Gastrocnemius medialis (tissue), 4 donors: ENCODE results near the gene PHLDA2.

Experiments
- POLR2A ChIP-seq, 2 donors: fragments of 450-650 bp; IDR thresholded peaks; one replicate each; pipeline ENCODE4 v1.6.1; 2017; ENCODE audit warnings: antibody characterized with exemption in 2 of 2, mild to moderate bottlenecking in 2 of 2, moderate library complexity in 2 of 2
- TF ChIP-seq, protein P1 (sequence below), 5 experiments: fragments of 450-650 bp in 3 of 5; fragments of 200-600 bp in 2 of 5; sonication (generic) in 2 of 5; IDR thresholded peaks in 4 of 5; conservative IDR thresholded peaks in 1 of 5; 1 replicate in 4 of 5; 2 replicates in 1 of 5; pipeline ENCODE4 v1.5.1; 2016 to 2019; ENCODE audit warnings: antibody characterized with exemption in 5 of 5, mild to moderate bottlenecking in 3 of 5, moderate library complexity in 3 of 5

DNA sequence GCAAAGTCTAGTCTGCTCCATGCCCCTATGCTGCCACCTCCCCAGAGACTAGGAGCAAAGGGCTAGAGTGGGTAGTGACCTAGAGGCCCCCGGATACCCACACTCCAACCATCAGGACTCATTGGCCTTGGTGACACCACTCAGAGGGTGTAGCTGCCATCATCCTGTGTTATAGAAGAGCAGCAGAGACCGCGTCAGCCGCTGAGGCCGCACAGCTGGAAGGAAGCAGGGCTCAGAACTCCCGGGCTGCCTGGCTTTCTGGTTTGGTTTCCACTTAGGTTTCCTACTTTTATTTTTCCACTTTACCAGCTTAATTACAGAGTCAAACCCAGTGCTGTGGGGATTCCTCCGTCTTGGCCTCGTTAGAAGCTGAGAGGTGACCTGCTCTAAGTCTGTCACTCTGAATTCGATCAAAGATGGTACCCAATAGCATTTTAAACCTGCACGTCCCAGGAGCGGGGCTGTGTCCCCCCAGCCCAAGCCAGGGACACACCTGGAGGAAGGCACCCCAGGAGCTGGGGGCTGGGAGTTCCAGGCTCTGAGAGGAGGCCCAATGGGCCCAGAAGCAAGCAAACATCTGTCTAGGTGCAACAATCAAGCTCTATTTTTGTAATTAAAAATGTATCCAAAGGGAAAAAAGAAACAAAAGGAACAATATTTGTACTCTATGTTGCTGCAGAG, 41.6 kb downstream of the PHLDA2 start:
- TF ChIP-seq, protein P1, sequence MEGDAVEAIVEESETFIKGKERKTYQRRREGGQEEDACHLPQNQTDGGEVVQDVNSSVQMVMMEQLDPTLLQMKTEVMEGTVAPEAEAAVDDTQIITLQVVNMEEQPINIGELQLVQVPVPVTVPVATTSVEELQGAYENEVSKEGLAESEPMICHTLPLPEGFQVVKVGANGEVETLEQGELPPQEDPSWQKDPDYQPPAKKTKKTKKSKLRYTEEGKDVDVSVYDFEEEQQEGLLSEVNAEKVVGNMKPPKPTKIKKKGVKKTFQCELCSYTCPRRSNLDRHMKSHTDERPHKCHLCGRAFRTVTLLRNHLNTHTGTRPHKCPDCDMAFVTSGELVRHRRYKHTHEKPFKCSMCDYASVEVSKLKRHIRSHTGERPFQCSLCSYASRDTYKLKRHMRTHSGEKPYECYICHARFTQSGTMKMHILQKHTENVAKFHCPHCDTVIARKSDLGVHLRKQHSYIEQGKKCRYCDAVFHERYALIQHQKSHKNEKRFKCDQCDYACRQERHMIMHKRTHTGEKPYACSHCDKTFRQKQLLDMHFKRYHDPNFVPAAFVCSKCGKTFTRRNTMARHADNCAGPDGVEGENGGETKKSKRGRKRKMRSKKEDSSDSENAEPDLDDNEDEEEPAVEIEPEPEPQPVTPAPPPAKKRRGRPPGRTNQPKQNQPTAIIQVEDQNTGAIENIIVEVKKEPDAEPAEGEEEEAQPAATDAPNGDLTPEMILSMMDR (IDR thresholded peaks at IDR 0.05 in 4 of 5, conservative IDR thresholded peaks at IDR 0.05 in 1 of 5), result no peak
- no peak for TF ChIP-seq POLR2A (IDR thresholded peaks at IDR 0.05)
